Stimulated activated CD4-positive, alpha-beta T cell treated with anti-CD3 and anti-CD28 coated beads, Interleukin-1b, Interleukin-23, amount 100 ng/mL, for 24 hours (primary cell): ENCODE results near the gene TTLL11.
"Not testable (repeated sequence)": the region's sequence is repeated elsewhere in the genome, so short reads cannot be mapped to it uniquely, and the experiment has no call there.

Experiments
- DNase-seq, 4 experiments: peaks; one replicate each; pipeline ENCODE4 v3.0.0-alpha.2; 2020; ENCODE audit warnings: low read depth in 4 of 4, low spot score in 1 of 4

The TTLL11 gene

GRCh38 chr9:121800376-121800775 lies 292.7 kb downstream of the TTLL11 start:
- DNase-seq = no peak

GRCh38 chr9:121798941-121799340 lies 294.2 kb downstream of the TTLL11 start:
- no peak for DNase-seq

- DNase-seq = no peak
Observed at GRCh38 chr9:121797081-121797480, 296.0 kb downstream of the TTLL11 start.

GRCh38 chr9:121794334-121794733 lies 298.8 kb downstream of the TTLL11 start:
- DNase-seq = not testable (repeated sequence)

GRCh38 chr9:121792476-121792875 lies 300.6 kb downstream of the TTLL11 start:
- DNase-seq = not testable (repeated sequence)

GRCh38 chr9:121790841-121791240 lies 302.3 kb downstream of the TTLL11 start:
- DNase-seq = no peak

- DNase-seq = no peak
Observed at GRCh38 chr9:121788686-121789366, 304.3 kb downstream of the TTLL11 start.

- DNase-seq = no peak
Observed at GRCh38 chr9:121786998-121787422, 306.1 kb downstream of the TTLL11 start.

GRCh38 chr9:121786543-121786948 lies 306.6 kb downstream of the TTLL11 start:
- no peak for DNase-seq

- DNase-seq = no peak
Observed at GRCh38 chr9:121785673-121786542, 307.2 kb downstream of the TTLL11 start.

- no peak for DNase-seq
Observed at GRCh38 chr9:121784731-121785411, 308.2 kb downstream of the TTLL11 start.

- DNase-seq = no peak
Observed at GRCh38 chr9:121783521-121784507, 309.3 kb downstream of the TTLL11 start.

- DNase-seq = no peak
Observed at GRCh38 chr9:121783111-121783510, 310.0 kb downstream of the TTLL11 start.

GRCh38 chr9:121782514-121783110 lies 310.5 kb downstream of the TTLL11 start:
- no peak for DNase-seq

GRCh38 chr9:121781701-121782464 lies 311.2 kb downstream of the TTLL11 start:
- DNase-seq = no peak

GRCh38 chr9:121781145-121781548 lies 312.0 kb downstream of the TTLL11 start:
- no peak for DNase-seq

GRCh38 chr9:121780177-121781040 lies 312.7 kb downstream of the TTLL11 start:
- no peak for DNase-seq

- no peak for DNase-seq
Observed at GRCh38 chr9:121779381-121780117, 313.6 kb downstream of the TTLL11 start.
